DMS53 (cell line): Measurements from ENCODE around the gene ARCN1.

Experiments used
- DNase-seq: peaks from one replicate; lab custom pipeline; 2025; lab: John Stamatoyannopoulos, UW

The ARCN1 gene

GRCh38 chr11:118638726-118639125 lies 66.5 kb downstream of the ARCN1 start:
- DNase-seq: no peak

- DNase-seq: no peak
Observed at GRCh38 chr11:118639899-118640298, 67.7 kb downstream of the ARCN1 start.

- DNase-seq: peak; percentile 55
Observed at GRCh38 chr11:118640332-118641154, 68.3 kb downstream of the ARCN1 start.

GRCh38 chr11:118641397-118642019 lies 69.3 kb downstream of the ARCN1 start:
- DNase-seq: peak; percentile 83

- no peak for DNase-seq
Observed at GRCh38 chr11:118643142-118643994, 71.2 kb downstream of the ARCN1 start.

- no peak for DNase-seq
Observed at GRCh38 chr11:118643995-118644345, 71.8 kb downstream of the ARCN1 start.

- DNase-seq: no peak
Observed at GRCh38 chr11:118644496-118644895, 72.3 kb downstream of the ARCN1 start.

GRCh38 chr11:118645066-118645715 lies 73.0 kb downstream of the ARCN1 start:
- DNase-seq: no peak

- DNase-seq: no peak
Observed at GRCh38 chr11:118646393-118646792, 74.2 kb downstream of the ARCN1 start.

- no peak for DNase-seq
Observed at GRCh38 chr11:118648291-118648690, 76.1 kb downstream of the ARCN1 start.

GRCh38 chr11:118649941-118650340 lies 77.7 kb downstream of the ARCN1 start:
- DNase-seq: no peak

- no peak for DNase-seq
Observed at GRCh38 chr11:118650366-118650765, 78.2 kb downstream of the ARCN1 start.

- DNase-seq: no peak
Observed at GRCh38 chr11:118651820-118652219, 79.6 kb downstream of the ARCN1 start.
